CD4-positive, CD25-positive, alpha-beta regulatory T cell (primary cell): ENCODE results near the gene NHP2. TPM values are rescaled to one million over a fixed set of nuclear protein-coding genes. Genes with fewer than 3 reads are reported as not detected.

ENCODE experiments used
- polyA plus RNA-seq, 4 donors: library from polyadenylated mRNA; unstranded; fragments of 300-500 nt; fragmentation: Illumina TruSeq; gene quantifications; one replicate each; pipeline ENCODE4 v1.2.3, GENCODE V29; 2021
- total RNA-seq: library from RNA; stranded (reverse); gene quantifications from one replicate; pipeline ENCODE4 v1.2.3, GENCODE V29; 2022

Gene NHP2
- total and polyA plus RNA-seq, 5 donors from 2014 or later, result 43.7 to 198 (median 167) TPM

Other genes with a start within 250 kb of the NHP2 start
- not detected for gene PROP1, start 157.6 kb downstream of the NHP2 start, total RNA-seq
- not detected for gene PROP1, start 157.6 kb downstream of the NHP2 start, polyA plus RNA-seq
- 2.5 TPM for gene N4BP3, start 40.4 kb downstream of the NHP2 start, total RNA-seq
- gene N4BP3, start 40.4 kb downstream of the NHP2 start, polyA plus RNA-seq, result under 1 TPM; 0.07 to 0.41 (median 0.34) TPM
- gene RMND5B, start 22.9 kb downstream of the NHP2 start, total RNA-seq, result 22.0 TPM
- 10 to 100 TPM; 32.8 to 39.9 (median 35.7) TPM for gene RMND5B, start 22.9 kb downstream of the NHP2 start, polyA plus RNA-seq
- not detected for gene GMCL2, start 33.5 kb upstream of the NHP2 start, total RNA-seq
- under 1 TPM in 1 of 4 donors, not detected in 3; 0.11 TPM for gene GMCL2, start 33.5 kb upstream of the NHP2 start, polyA plus RNA-seq
- 79.5 TPM for gene HNRNPAB, start 50.6 kb upstream of the NHP2 start, total RNA-seq
- 10 to 100 TPM; 63.1 to 77.1 (median 64.5) TPM for gene HNRNPAB, start 50.6 kb upstream of the NHP2 start, polyA plus RNA-seq
- gene PHYKPL, start 78.9 kb upstream of the NHP2 start, total RNA-seq, result 165 TPM
- 10 to 100 TPM; 41.5 to 45.5 (median 42.5) TPM for gene PHYKPL, start 78.9 kb upstream of the NHP2 start, polyA plus RNA-seq